OCI-LY3 (cell line): ENCODE data around the gene KRT74.

Source experiments
- EZH2phosphoT487 ChIP-seq: fragments of 200-600 bp; shearing (Covaris generic); IDR thresholded peaks from 2 replicates; pipeline ENCODE4 v1.6.1; 2018; ENCODE audit warnings: antibody characterized with exemption, mixed run types, low read depth
- TF ChIP-seq, protein P1 (sequence below): fragments of 200-600, 300-600 bp; sonication (generic); IDR thresholded peaks from 2 replicates; pipeline ENCODE4 v1.5.1; 2014; ENCODE audit warnings: antibody characterized with exemption, low read length, low read depth

DNA sequence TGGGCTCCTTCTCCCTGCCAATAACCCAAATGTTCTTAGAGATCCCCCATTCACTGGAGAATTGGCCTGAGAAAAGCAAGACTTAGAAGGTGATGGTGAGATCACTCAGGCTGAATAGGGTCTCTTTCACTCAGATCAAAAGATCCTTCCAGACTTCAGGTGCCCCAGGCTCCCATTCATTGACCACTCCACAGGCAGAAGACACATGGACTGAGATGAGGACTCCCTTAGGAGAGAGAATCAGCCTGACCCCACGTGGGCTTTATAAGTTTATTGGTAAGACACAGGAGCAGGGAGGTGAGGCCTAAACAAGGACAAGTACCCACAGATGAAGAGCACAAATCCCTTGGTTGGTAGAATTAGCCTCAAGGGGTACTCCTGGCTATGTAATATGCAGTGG lies 33.7 kb upstream of the KRT74 start:
- TF ChIP-seq, protein P1, sequence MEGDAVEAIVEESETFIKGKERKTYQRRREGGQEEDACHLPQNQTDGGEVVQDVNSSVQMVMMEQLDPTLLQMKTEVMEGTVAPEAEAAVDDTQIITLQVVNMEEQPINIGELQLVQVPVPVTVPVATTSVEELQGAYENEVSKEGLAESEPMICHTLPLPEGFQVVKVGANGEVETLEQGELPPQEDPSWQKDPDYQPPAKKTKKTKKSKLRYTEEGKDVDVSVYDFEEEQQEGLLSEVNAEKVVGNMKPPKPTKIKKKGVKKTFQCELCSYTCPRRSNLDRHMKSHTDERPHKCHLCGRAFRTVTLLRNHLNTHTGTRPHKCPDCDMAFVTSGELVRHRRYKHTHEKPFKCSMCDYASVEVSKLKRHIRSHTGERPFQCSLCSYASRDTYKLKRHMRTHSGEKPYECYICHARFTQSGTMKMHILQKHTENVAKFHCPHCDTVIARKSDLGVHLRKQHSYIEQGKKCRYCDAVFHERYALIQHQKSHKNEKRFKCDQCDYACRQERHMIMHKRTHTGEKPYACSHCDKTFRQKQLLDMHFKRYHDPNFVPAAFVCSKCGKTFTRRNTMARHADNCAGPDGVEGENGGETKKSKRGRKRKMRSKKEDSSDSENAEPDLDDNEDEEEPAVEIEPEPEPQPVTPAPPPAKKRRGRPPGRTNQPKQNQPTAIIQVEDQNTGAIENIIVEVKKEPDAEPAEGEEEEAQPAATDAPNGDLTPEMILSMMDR: no peak
- TF ChIP-seq EZH2phosphoT487: no peak
